GM12892 (cell line): Measurements from ENCODE around the gene GBF1.

Source experiments
- DNase-seq: peaks from one replicate; pipeline ENCODE4 v3.0.0; 2011; ENCODE audit not compliant: insufficient read length
- FAIRE-seq: peaks from 2 replicates; lab custom pipeline; 2011; peaks lifted over from hg19 to GRCh38; lab: Jason Lieb, UNC
- POLR2A ChIP-seq: IDR thresholded peaks from 2 replicates; pipeline ENCODE4 v1.6.1; 2011; ENCODE audit warnings: low read depth, low read length, control low read depth
- POLR2AphosphoS5 ChIP-seq: IDR thresholded peaks from 2 replicates; pipeline ENCODE4 v1.6.1; 2011; ENCODE audit warnings: low read depth, low read length, control low read depth
- TAF1 ChIP-seq: IDR thresholded peaks from 2 replicates; pipeline ENCODE4 v1.6.1; 2011; ENCODE audit warnings: low read depth, mild to moderate bottlenecking, control low read depth, low read length, borderline replicate concordance

GBF1 gene

DNA sequence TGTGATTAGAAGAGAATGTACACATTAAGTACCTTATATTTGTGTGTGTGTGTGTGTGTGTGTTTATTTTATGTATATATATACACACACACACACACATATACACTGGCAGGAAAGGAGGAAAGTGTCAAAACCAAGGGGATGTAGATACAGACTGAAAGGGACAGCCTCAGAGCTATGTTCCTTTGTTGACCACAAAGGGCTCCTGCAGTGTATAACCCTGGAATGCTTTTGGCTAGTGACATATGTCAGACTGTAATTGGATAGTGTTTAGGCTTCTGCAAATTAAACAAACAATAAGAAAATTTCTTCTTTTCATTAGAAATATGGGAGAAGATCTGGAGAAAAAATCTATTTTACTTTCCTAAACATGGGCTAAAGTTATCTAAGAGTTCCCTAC is 15.9 kb downstream of the GBF1 start:
- DNase-seq (no peak), FAIRE-seq (no peak)
- no peak for TF ChIP-seq POLR2AphosphoS5
- TF ChIP-seq TAF1, result no peak

DNA sequence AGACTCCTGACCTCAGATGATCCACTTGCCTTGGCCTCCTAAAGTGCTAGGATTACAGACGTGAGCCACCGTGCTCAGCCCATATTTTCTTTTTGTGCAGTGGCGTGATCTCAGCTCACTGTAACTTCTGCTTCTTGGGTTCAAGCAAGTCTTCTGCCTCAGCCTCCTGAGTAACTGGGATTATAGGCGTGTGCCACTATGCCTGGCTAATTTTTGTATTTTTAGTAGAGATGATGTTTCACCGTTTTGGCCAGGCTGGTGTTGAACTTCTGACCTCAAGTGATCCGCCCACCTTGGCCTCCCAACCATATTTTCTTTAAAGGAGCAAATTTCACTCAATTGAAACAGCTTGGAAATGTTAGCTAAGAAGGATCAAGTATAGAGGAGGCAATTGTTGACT is 16.5 kb downstream of the GBF1 start:
- TF ChIP-seq POLR2A, result no peak
- no peak for TF ChIP-seq POLR2AphosphoS5
- TF ChIP-seq TAF1, result no peak
- FAIRE-seq (no peak), DNase-seq (no peak)

DNA sequence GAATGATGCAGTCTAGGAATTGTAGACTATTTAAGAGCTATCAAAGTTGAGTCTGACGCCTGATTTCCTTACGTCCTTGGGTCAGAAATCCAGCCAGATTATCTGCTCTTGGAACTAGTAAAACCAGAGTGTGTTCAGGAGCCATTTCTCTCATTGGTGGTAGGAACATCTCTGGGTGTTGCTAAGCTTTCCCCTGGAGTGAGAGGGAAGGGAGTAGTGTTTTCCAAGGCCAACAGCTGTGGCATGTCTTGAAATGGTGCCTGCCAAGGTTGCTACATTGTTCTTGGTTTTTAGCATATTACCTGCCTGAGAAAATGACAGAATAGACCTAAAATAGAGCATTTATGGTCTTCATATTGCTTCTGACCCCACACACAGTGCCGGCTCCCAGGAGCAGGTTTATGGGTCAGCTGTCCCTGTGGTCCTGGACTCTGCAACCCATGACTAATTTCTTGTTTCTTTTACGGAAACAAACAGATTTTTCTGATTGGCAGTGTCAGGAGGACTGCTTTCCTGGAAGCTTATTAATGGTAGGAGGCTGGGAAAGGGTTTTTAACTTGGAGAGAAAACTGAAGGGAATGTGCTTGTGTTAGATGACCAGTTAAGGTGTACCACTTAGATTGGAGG is 17.5 kb downstream of the GBF1 start:
- FAIRE-seq, result peak; percentile 27
- DNase-seq, result no peak
- no peak for TF ChIP-seq TAF1
- TF ChIP-seq POLR2A, result no peak
- TF ChIP-seq POLR2AphosphoS5, result no peak

DNA sequence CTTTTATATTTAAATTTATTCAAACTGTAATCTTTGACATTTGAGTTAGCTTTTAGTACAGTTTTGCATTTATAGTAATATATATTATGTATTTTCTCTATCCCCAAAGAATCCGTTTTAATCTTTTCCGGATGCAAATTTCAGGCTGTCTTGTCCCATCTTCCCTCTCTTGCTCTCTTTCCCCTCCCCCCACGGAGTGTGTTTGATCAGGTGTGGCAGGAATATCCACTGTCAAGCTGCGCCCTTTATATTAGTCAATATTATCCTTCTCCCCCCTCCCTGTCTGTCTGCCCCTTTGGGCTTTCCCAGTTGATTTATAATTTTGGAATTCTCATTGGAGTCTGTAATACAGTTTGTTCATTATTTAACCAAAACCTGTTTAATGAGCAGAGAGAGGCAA is 19.0 kb downstream of the GBF1 start:
- no peak for DNase-seq

DNA sequence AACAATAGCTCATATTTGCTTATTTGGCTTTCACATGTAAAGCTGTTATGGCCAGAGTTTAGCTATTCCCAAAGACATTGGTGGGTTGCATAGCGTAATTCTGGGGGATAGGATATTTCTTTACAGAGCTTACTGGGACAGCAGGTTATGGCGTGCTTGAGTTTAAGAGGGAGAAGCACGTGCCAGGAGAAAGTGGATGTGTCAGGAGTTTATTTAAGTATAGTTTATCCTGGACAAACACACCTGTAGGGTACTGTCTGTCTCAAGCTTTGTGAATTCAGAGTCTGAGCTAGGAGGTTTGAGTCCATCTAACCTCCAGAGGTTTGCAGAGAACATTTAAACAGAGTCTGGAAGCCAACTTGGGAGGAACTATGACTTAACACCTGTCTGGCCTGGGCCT is 21.3 kb downstream of the GBF1 start:
- FAIRE-seq (no peak), DNase-seq (no peak)
- TF ChIP-seq TAF1 (no peak), POLR2A (no peak), POLR2AphosphoS5 (no peak)

More for the DNA sequence above, 19.0 kb downstream of the GBF1 start:
- FAIRE-seq, result no peak
- TF ChIP-seq POLR2A (no peak), POLR2AphosphoS5 (no peak), TAF1 (no peak)

DNA sequence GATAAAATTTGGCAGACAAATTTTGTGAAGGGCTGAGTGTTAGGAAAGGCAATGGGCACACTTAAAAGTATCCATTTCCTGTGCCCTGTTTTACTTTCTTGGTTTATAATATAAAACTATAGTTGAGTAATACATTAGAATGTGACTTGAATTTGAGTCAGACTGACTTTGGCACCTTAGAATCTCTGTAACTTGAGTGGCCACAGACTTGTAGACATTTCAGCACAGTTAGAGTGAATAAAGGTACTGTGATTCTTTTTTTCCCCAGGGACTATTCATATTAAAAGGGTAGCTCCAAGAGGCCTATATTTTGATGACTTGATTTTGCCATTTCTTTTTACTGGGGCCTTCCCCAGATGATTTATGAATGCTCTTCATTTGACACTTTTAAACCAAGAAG is 22.4 kb downstream of the GBF1 start:
- DNase-seq (no peak), FAIRE-seq (no peak)
- no peak for TF ChIP-seq POLR2A
- TF ChIP-seq TAF1, result no peak
- TF ChIP-seq POLR2AphosphoS5, result no peak

DNA sequence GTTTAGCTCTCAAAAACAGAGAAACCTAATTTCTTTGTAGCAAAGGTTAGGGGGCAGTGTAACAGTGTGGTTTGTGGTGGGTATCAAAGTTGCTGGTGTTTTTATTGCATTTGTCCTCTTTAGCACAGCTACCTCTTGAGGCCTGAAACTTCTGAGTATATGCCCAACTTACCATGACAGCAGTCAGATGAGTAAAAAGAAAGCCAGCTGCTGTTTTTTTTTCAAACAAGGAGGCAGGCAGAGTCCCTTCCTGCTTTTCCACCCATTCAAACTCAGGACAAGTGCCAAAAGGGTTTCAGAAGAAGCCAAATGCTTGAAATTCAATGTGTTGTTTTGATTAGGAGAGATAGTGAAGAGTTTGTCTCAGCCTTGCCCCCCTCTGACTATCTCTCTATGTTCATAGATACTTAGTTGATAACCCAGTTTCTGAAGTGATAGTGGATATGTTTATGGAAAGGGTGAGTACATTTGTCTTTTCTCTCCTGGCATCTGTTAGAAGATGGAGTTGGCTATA is 23.1 kb downstream of the GBF1 start:
- no peak for DNase-seq
- no peak for FAIRE-seq
- TF ChIP-seq TAF1, result no peak
- no peak for TF ChIP-seq POLR2A
- TF ChIP-seq POLR2AphosphoS5, result no peak

DNA sequence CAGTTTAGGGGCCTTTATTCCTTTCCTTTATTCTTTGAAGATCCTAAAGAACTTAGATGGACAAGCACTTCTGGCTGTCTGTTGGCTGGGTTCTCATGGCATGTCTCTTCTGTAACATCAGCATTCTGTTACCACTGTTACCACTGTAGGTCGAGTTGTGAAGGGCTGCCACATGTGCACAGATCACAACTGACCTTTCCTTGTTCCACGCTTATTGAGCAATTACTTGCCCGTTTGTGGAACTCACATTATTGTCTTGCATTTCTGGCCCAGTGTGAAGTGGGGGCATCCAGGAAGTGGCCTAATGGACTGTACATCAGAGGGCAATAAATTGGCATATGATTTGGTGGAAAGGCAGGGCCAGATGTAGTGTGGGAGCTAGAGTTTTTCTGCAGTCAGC is 23.7 kb downstream of the GBF1 start:
- no peak for DNase-seq
- no peak for FAIRE-seq
- TF ChIP-seq TAF1 (no peak), POLR2AphosphoS5 (no peak), POLR2A (no peak)

DNA sequence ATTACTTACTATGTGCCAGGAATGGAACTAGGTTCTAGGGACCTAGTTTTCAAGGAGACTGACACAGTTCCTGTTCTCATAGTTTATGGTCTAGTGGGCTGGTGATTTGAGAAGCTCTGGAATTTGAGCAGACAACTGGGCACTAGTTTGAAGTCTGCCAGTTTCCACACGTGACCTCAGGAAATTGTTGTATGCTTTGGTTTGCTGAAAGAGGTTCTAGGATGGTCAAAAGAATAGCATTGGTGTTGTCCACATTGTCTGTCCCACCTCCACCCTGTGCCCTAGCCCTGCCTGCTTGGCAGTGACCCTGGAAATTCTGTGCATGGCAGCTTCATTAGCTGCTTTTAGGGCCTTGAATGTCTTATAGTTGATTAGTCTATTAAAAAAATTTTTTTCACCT is 28.7 kb downstream of the GBF1 start:
- FAIRE-seq, result no peak
- DNase-seq, result no peak
- TF ChIP-seq TAF1 (no peak), POLR2AphosphoS5 (no peak), POLR2A (no peak)

DNA sequence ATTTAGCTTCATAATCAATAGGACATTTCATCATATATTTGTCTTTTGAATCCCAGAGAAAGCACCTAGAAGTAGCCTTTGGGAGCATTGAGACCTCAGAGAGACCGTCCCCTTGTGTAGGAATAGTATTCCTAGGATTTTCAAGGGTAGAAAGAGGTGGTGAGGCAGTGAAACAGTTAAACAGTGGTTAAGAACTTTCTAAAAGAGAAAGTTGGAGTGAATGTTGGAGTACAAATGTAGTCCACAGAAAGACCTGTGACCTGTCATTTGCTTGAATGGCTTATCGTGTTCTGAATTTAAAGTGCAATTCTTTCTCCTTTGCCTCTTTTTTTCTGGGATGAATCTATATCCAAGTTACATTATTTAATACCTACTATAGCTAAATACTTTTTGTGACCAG is 30.0 kb downstream of the GBF1 start:
- FAIRE-seq (no peak), DNase-seq (no peak)
- TF ChIP-seq POLR2AphosphoS5, result no peak
- TF ChIP-seq TAF1, result no peak
- no peak for TF ChIP-seq POLR2A

DNA sequence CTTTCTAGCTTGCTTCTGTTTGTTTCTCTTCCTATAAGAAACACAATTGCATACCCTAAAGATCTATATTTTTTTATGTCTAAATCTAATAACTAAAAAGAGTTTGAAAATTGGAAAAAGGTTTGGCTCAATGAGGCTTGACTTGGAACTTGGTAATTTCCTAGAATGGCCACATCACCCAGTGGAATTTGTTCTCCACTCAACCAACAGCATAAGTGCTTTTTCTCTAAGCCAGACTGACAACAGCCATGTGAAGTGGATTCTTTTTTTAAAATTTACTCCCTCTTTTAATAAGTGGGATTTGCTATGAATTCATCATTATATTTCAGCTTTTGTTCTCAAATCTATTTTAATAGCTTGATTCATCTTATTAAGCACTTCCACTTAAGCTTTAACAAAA is 33.8 kb downstream of the GBF1 start:
- no peak for TF ChIP-seq POLR2AphosphoS5
- FAIRE-seq, result no peak

DNA sequence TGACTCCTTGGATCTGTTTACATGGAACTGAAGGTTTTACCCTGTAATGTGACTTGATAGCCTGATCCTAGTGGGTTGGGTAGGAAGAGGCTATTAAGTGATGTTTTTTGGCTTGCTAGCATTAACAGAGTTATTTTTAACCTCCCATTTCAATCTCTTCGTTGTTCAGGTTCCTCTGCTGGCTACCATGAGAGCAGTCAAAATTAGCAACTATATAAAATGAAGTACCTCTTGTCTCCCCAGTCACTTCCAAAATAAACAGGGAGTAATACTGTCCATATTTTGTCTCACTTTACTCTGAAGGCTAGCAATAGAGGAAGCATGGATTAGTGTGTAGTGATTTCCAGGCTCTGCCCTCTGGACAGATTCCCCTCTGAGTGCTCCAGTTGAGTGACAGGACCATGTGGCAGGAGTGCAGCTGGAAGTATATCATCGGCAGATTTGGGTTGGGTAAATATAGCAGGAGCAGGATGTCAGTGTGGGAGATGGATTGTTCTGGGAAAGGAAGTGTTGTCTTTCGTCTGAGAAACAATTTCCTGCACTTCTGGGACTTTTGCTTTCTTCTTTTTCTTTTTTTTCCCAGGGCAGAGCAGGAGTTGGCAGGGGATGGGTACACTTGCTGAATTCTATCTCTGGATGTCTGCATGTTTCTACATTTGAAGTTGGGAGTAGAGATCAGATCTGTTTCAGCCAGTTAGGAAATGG is 35.2 kb downstream of the GBF1 start:
- FAIRE-seq (peak; percentile 80), DNase-seq (no peak)
- TF ChIP-seq TAF1 (no peak), POLR2A (no peak), POLR2AphosphoS5 (no peak)

More for the DNA sequence above, 33.8 kb downstream of the GBF1 start:
- no peak for DNase-seq
